ENCODE measurements around the gene PRSS50.
"Not testable (repeated sequence)": the region's sequence is repeated elsewhere in the genome, so short reads cannot be mapped to it uniquely, and the experiment has no call there.

Gene PRSS50, protein sequence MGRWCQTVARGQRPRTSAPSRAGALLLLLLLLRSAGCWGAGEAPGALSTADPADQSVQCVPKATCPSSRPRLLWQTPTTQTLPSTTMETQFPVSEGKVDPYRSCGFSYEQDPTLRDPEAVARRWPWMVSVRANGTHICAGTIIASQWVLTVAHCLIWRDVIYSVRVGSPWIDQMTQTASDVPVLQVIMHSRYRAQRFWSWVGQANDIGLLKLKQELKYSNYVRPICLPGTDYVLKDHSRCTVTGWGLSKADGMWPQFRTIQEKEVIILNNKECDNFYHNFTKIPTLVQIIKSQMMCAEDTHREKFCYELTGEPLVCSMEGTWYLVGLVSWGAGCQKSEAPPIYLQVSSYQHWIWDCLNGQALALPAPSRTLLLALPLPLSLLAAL

DNA sequence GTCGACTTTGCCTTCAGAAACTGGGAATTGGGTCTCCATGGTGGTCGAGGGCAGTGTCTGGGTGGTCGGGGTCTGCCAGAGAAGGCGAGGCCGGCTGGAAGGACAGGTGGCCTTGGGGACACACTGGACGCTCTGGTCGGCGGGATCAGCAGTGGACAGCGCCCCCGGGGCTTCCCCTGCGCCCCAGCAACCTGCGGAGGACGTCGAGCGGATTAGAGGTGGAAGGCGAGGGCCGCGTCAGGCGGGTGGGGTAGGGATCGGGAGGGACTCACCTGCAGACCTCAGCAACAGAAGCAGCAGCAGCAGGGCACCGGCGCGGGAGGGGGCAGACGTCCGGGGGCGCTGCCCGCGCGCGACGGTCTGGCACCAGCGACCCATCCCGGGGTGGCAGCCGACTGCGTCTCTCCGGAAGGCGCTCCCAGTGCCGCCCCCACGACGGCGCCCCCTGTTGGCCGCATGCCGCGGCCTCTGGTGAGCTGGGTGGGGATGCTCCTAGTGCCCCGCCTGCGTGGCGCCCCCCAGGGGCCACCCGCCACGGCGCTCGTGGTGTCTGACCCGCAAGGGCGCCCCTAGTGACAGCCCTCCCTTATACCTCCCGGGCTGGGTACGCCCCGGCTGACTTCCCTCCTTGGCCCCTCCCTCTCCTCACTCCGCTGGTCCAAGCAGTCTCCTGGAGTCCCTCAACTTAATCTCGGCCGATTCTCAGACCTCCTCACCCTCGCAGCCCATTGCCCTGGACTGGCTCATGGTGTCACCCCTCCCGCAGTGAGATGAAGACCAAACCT, at the start of gene PRSS50:
Gene PRSS50, minus strand, starts transcription at position 423 of the 785 bp plus-strand sequence. Its CDS starts 45 bp downstream, at position 378.
- Mint-ChIP-seq H3K27me3 (peaks cover 27% of the 10 kb centered on the region), H3K36me3 (ENCODE audit: low read depth) (no peaks in the 10 kb centered on the region), H3K27ac (no peak within 1 kb of the TSS), H3K4me1 (ENCODE audit: low read depth) (peaks cover 9% of the 10 kb centered on the region), H3K9me3 (peaks cover 4% of the 10 kb centered on the region), H3K4me3 (no peak within 1 kb of the TSS)
- peak; percentile 57 for DNase-seq

GRCh38 chr3:46764206-46764605, 46.5 kb upstream of the PRSS50 start:
- no peak for DNase-seq
- no peak overlapping the region for H3K27ac Mint-ChIP-seq
- no peak overlapping the region for H3K4me3 Mint-ChIP-seq
- H3K36me3 Mint-ChIP-seq (ENCODE audit: low read depth), result no peaks in the 10 kb centered on the region
- no peaks in the 10 kb centered on the region for H3K4me1 Mint-ChIP-seq (ENCODE audit: low read depth)
- no peaks in the 10 kb centered on the region for H3K27me3 Mint-ChIP-seq
- H3K9me3 Mint-ChIP-seq, result peaks cover 6% of the 10 kb centered on the region

DNA sequence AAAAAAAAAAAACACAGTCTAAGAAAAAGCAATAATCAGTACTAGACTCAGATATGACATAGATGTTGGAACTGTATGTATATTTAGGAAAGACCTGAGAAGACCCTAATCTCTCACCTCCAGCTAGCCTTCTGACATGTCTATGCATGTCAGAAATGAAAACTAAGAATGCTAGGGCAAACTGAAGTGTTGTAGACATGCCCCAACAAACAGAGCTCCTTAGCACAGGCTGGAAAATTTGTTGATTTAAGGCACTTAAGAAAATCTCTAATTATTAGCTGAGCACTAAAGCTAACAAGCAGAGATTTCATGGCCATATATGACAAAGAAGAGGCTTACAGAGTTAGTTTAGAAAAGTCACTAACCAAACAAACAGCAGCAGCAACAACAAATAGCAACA, 45.5 kb upstream of the PRSS50 start:
- no peak for DNase-seq
- H3K27ac Mint-ChIP-seq, result no peak overlapping the region
- H3K9me3 Mint-ChIP-seq, result peaks cover 6% of the 10 kb centered on the region
- no peaks in the 10 kb centered on the region for H3K4me1 Mint-ChIP-seq (ENCODE audit: low read depth)
- no peaks in the 10 kb centered on the region for H3K27me3 Mint-ChIP-seq
- no peak overlapping the region for H3K4me3 Mint-ChIP-seq
- H3K36me3 Mint-ChIP-seq (ENCODE audit: low read depth), result no peaks in the 10 kb centered on the region

DNA sequence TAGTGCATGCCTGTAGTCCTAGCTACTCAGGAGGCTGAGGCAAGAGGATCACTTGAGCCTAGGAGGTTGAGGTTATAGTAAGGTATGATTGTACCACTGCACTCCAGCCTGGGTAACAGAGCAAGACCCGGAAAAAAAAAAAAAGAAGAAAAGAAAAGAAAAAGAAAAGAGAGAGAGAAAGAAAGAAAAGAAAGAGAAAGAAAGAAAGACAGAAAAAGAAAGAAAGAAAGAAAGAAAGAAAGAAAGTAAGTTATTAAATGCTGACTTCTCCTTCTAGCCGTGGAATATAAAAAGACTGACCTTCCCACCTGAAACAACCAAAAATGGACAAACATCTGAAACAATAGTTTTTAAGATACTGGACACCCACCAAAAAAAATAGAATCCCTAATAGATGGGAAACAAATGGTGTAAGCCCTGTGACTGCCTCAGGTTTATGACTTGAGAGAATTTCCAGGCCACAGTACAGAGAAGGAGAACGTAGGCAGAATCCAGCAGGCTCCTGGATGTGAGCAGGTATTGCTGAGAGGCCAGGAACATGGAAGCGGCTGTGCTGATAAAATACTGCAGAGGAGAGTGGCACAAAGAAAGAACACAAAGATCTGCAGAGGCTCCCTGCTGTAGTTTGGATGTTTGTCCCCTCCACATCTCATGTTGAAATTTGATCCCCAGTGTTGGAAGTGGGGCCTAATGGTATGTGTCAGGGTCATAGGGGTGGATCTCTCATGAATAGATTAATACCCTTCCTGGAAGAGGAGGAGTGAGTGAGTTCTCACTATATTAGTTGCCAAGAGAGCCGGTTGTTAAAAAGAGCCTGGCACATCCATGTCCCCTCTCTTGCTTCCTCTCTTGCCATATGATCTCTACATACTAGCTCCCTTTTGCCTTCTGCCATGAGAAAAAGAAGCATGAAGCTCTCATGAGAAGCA, 41.8 kb upstream of the PRSS50 start:
- no peak overlapping the region for H3K27ac Mint-ChIP-seq
- H3K36me3 Mint-ChIP-seq (ENCODE audit: low read depth), result no peaks in the 10 kb centered on the region
- H3K4me1 Mint-ChIP-seq (ENCODE audit: low read depth), result no peaks in the 10 kb centered on the region
- peaks cover 6% of the 10 kb centered on the region for H3K9me3 Mint-ChIP-seq
- no peak for DNase-seq
- no peak overlapping the region for H3K4me3 Mint-ChIP-seq
- no peaks in the 10 kb centered on the region for H3K27me3 Mint-ChIP-seq

DNA sequence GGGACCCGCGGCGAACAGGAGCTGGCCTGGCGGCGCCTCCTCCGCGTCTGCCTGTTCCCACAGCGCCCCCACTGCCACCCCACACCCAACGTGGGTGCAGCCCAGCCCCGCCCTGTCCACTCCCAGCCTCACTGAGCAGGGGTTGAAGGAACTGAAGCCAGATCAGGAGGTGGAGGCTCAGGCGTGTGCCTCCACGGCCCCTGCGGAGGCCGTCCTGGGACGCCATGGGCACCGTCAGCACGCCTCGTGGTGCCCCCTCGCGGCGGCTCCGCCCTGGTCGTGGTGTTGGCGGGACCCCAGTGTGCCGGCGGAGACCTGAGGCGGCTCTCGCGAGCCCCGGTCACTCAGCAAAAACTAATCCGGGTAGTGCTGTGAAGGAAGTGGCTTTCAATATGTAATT, 39.0 kb upstream of the PRSS50 start:
- Mint-ChIP-seq H3K36me3 (ENCODE audit: low read depth) (no peaks in the 10 kb centered on the region), H3K27ac (no peak overlapping the region), H3K4me1 (ENCODE audit: low read depth) (peaks cover 9% of the 10 kb centered on the region), H3K4me3 (no peak overlapping the region), H3K9me3 (no peaks in the 10 kb centered on the region), H3K27me3 (no peaks in the 10 kb centered on the region)
- no peak for DNase-seq

DNA sequence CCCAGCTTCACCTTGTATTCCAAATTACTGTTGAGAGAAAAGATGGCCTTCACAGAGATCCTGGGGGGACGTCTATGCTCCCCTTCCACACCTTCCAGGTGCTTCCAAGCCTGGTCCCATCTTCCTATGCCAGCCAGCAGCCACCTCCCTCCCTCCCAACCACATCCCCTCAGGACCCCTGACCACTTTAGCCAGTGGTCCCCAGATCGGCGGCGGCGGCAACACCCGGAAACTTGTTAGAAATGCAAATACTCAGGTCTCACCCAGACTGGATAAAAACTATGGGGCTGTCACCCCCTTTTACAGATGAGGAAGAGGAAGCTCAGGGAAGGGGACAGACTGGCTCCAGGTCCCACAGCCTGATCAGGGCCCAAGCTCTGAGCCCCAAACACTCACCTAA, 38.0 kb upstream of the PRSS50 start:
- H3K36me3 Mint-ChIP-seq (ENCODE audit: low read depth), result no peaks in the 10 kb centered on the region
- peaks cover 9% of the 10 kb centered on the region for H3K4me1 Mint-ChIP-seq (ENCODE audit: low read depth)
- no peak overlapping the region for H3K4me3 Mint-ChIP-seq
- H3K27me3 Mint-ChIP-seq, result no peaks in the 10 kb centered on the region
- no peaks in the 10 kb centered on the region for H3K9me3 Mint-ChIP-seq
- no peak for DNase-seq
- no peak overlapping the region for H3K27ac Mint-ChIP-seq

GRCh38 chr3:46753127-46753526, 35.5 kb upstream of the PRSS50 start:
- H3K27me3 Mint-ChIP-seq; H3K36me3 Mint-ChIP-seq (ENCODE audit: low read depth); H3K4me3 Mint-ChIP-seq; H3K9me3 Mint-ChIP-seq; H3K27ac Mint-ChIP-seq; H3K4me1 Mint-ChIP-seq (ENCODE audit: low read depth): not testable (repeated sequence)
- DNase-seq, result peak; percentile 42

- Mint-ChIP-seq H3K27me3 (no peaks in the 10 kb centered on the region), H3K4me1 (ENCODE audit: low read depth) (peaks cover 9% of the 10 kb centered on the region), H3K9me3 (no peaks in the 10 kb centered on the region), H3K4me3 (no peak overlapping the region), H3K36me3 (ENCODE audit: low read depth) (no peaks in the 10 kb centered on the region), H3K27ac (no peak overlapping the region)
- DNase-seq, result no peak
Observed at GRCh38 chr3:46750555-46751038, 32.9 kb upstream of the PRSS50 start.

- no peaks in the 10 kb centered on the region for H3K9me3 Mint-ChIP-seq
- no peak overlapping the region for H3K4me3 Mint-ChIP-seq
- H3K36me3 Mint-ChIP-seq (ENCODE audit: low read depth), result no peaks in the 10 kb centered on the region
- no peaks in the 10 kb centered on the region for H3K27me3 Mint-ChIP-seq
- DNase-seq, result no peak
- no peak overlapping the region for H3K27ac Mint-ChIP-seq
- peaks cover 9% of the 10 kb centered on the region for H3K4me1 Mint-ChIP-seq (ENCODE audit: low read depth)
Observed at GRCh38 chr3:46749129-46749528, 31.5 kb upstream of the PRSS50 start.

GRCh38 chr3:46748170-46748569, 30.5 kb upstream of the PRSS50 start:
- Mint-ChIP-seq H3K4me3 (no peak overlapping the region), H3K27ac (no peak overlapping the region), H3K27me3 (no peaks in the 10 kb centered on the region), H3K4me1 (ENCODE audit: low read depth) (peaks cover 5% of the 10 kb centered on the region), H3K9me3 (no peaks in the 10 kb centered on the region), H3K36me3 (ENCODE audit: low read depth) (no peaks in the 10 kb centered on the region)
- no peak for DNase-seq

- no peaks in the 10 kb centered on the region for H3K27me3 Mint-ChIP-seq
- no peak overlapping the region for H3K27ac Mint-ChIP-seq
- H3K4me3 Mint-ChIP-seq, result no peak overlapping the region
- no peaks in the 10 kb centered on the region for H3K9me3 Mint-ChIP-seq
- no peaks in the 10 kb centered on the region for H3K4me1 Mint-ChIP-seq (ENCODE audit: low read depth)
- no peak for DNase-seq
- H3K36me3 Mint-ChIP-seq (ENCODE audit: low read depth), result no peaks in the 10 kb centered on the region
Observed at GRCh38 chr3:46746711-46747110, 29.0 kb upstream of the PRSS50 start.

GRCh38 chr3:46742992-46743585, 25.4 kb upstream of the PRSS50 start:
- no peak overlapping the region for H3K4me3 Mint-ChIP-seq
- H3K36me3 Mint-ChIP-seq (ENCODE audit: low read depth), result no peaks in the 10 kb centered on the region
- H3K4me1 Mint-ChIP-seq (ENCODE audit: low read depth), result no peaks in the 10 kb centered on the region
- no peaks in the 10 kb centered on the region for H3K9me3 Mint-ChIP-seq
- no peaks in the 10 kb centered on the region for H3K27me3 Mint-ChIP-seq
- no peak for DNase-seq
- H3K27ac Mint-ChIP-seq, result no peak overlapping the region

GRCh38 chr3:46739565-46739964, 21.9 kb upstream of the PRSS50 start:
- DNase-seq; H3K27ac Mint-ChIP-seq; H3K9me3 Mint-ChIP-seq; H3K4me3 Mint-ChIP-seq; H3K27me3 Mint-ChIP-seq; H3K36me3 Mint-ChIP-seq (ENCODE audit: low read depth); H3K4me1 Mint-ChIP-seq (ENCODE audit: low read depth): not testable (repeated sequence)

DNA sequence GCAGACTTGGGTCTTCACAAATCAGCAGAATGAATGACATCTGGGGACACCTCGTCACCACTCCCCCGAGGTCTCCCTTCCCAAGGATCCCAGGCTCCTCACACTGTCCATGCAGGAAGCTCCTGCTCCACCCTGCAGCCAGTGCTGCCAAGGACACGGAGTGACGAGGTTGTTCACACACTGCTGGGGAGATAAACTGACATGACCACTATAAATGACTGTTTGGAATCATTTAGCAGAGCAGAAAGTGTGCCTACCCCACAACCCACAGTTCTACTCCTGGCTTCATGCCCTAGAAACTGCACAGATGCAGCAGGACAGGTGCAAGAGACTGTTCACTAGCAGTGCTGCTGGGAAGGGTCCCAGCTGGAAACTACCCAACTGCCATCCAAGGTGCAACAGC, 19.7 kb upstream of the PRSS50 start:
- DNase-seq, result no peak
- Mint-ChIP-seq H3K4me1 (ENCODE audit: low read depth) (no peaks in the 10 kb centered on the region), H3K4me3 (no peak overlapping the region), H3K9me3 (no peaks in the 10 kb centered on the region), H3K27ac (no peak overlapping the region), H3K27me3 (peaks cover 5% of the 10 kb centered on the region), H3K36me3 (ENCODE audit: low read depth) (no peaks in the 10 kb centered on the region)

Measured in activated T-cell treated with anti-CD3 and anti-CD28 coated beads, Interleukin-2, amount 50 U/mL, for 24 hours (primary cell).